Activated CD8-positive, alpha-beta T cell treated with anti-CD3 and anti-CD28 coated beads for 36 hours (primary cell): ENCODE data around the gene ABCA6. TPM values are rescaled to one million over a fixed set of nuclear protein-coding genes. Genes with fewer than 3 reads are reported as not detected.

ENCODE experiments used
- ATAC-seq: fragments of 200-7000 bp; cut with Tn5 transposase; one replicate; pipeline ENCODE4 v1.10.0; 2021; ENCODE audit warnings: mild to moderate bottlenecking, moderate library complexity
- CTCF ChIA-PET: fragments of 350-600 bp; sonication (Branson Sonifier 250); formaldehyde crosslinking; loops from one replicate; lab custom pipeline; 2021; ENCODE audit warnings: antibody characterized with exemption; lab: Charles Lee
- POLR2A ChIA-PET: fragments of 350-600 bp; sonication (Branson Sonifier 250); formaldehyde crosslinking; loops from one replicate; lab custom pipeline; 2021; ENCODE audit warnings: antibody characterized with exemption; lab: Charles Lee
- DNase-seq: peaks from one replicate; pipeline ENCODE4 v3.0.0-alpha.2; 2020
- H3K27ac Mint-ChIP-seq: one replicate; pipeline ENCODE4 v1.8.0; 2021; ENCODE audit warnings: mild to moderate bottlenecking, mixed read lengths
- H3K27me3 Mint-ChIP-seq: one replicate; pipeline ENCODE4 v1.8.0; 2021; ENCODE audit warnings: mixed read lengths
- H3K36me3 Mint-ChIP-seq: one replicate; pipeline ENCODE4 v1.8.0; 2021; ENCODE audit warnings: low read depth, mixed read lengths
- H3K4me1 Mint-ChIP-seq: one replicate; pipeline ENCODE4 v1.8.0; 2021; ENCODE audit warnings: low read depth, mixed read lengths
- H3K4me3 Mint-ChIP-seq: one replicate; pipeline ENCODE4 v1.8.0; 2021; ENCODE audit warnings: mild to moderate bottlenecking, moderate library complexity, mixed read lengths
- H3K9me3 Mint-ChIP-seq: one replicate; pipeline ENCODE4 v1.8.0; 2021; ENCODE audit warnings: mixed read lengths
- intact Hi-C: fragments of 100-400 bp; cut with micrococcal nuclease; formaldehyde crosslinking; loops from one replicate; pipeline ENCODE4 v1.10.0; 2022
- total RNA-seq, 2 experiments: library from RNA; stranded (reverse); gene quantifications; one replicate each; pipeline ENCODE4 v1.2.3, GENCODE V29; 2021
- TF ChIP-seq, protein P1 (sequence below): fragments of 200-600 bp; IDR thresholded peaks from one replicate; pipeline ENCODE4 v1.8.0; 2022; ENCODE audit warnings: antibody characterized with exemption, mild to moderate bottlenecking

ABCA6 gene
- total RNA-seq, 2 experiments from 2014 or later: not detected

DNA sequence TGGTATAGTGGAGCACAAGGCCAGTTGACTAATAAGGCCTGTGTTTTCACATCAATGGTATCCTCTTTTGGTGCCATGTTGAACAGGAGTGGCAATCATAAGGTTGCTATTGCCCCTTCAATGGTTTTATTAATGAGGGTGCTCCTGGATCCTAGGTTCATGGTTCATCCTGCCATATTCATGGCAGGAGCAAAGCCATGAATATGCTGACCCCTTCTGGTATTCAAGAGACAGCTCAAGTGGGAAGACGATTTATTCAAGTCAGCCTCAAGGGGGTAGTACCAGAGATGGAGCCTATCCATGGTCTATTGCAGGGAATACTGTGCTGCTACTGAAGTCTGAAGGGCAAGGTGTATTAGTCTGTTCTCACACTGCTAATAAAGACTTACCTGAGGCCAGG is 83.5 kb downstream of the ABCA6 start:
- Mint-ChIP-seq H3K9me3 (peaks cover 12% of the 10 kb centered on the region), H3K4me1 (no peaks in the 10 kb centered on the region)

DNA sequence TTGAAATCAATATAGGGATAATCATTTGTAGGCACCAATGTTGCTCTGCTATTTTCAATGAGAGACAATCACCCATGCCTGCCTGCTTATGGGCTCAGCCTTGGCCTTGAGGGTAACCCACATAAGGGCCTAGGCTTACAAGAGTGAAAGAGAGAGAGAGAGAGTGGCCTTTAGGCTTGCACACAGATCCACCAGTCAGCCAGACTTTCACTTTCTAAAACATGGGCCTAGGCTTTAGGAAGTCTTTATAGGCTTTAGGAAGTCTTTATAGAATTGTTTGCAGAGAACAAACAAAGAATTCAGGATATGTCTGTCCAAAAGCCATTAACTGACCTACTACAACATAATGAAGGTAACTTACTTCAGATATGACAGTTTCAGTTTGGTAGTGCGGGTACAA is 84.4 kb downstream of the ABCA6 start:
- TF ChIP-seq, protein P1, sequence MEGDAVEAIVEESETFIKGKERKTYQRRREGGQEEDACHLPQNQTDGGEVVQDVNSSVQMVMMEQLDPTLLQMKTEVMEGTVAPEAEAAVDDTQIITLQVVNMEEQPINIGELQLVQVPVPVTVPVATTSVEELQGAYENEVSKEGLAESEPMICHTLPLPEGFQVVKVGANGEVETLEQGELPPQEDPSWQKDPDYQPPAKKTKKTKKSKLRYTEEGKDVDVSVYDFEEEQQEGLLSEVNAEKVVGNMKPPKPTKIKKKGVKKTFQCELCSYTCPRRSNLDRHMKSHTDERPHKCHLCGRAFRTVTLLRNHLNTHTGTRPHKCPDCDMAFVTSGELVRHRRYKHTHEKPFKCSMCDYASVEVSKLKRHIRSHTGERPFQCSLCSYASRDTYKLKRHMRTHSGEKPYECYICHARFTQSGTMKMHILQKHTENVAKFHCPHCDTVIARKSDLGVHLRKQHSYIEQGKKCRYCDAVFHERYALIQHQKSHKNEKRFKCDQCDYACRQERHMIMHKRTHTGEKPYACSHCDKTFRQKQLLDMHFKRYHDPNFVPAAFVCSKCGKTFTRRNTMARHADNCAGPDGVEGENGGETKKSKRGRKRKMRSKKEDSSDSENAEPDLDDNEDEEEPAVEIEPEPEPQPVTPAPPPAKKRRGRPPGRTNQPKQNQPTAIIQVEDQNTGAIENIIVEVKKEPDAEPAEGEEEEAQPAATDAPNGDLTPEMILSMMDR: no peak
- ATAC-seq: no peak
- no peak overlapping the region for H3K4me3 Mint-ChIP-seq
- H3K27me3 Mint-ChIP-seq: no peaks in the 10 kb centered on the region
- ChIA-PET CTCF (interaction anchor here (0.6 kb wide), 1 partner anchor 10 kb away, joined by 3 read pairs; no protein-coding TSS in a partner anchor), POLR2A (no interaction called here)
- no peaks in the 10 kb centered on the region for H3K4me1 Mint-ChIP-seq
- no peaks in the 10 kb centered on the region for H3K36me3 Mint-ChIP-seq
- peaks cover 12% of the 10 kb centered on the region for H3K9me3 Mint-ChIP-seq
- H3K27ac Mint-ChIP-seq: no peak overlapping the region
- intact Hi-C loops: no loop called here
- no peak for DNase-seq

More for the DNA sequence above, 83.5 kb downstream of the ABCA6 start:
- no peaks in the 10 kb centered on the region for H3K27me3 Mint-ChIP-seq
- DNase-seq (no peak), ATAC-seq (no peak)
- H3K4me3 Mint-ChIP-seq: no peak overlapping the region
- intact Hi-C loops: no loop called here
- no peak overlapping the region for H3K27ac Mint-ChIP-seq
- CTCF ChIA-PET: interaction anchor here (0.6 kb wide), 1 partner anchor 9 kb away, joined by 3 read pairs; no protein-coding TSS in a partner anchor
- TF ChIP-seq, protein P1: no peak
- no peaks in the 10 kb centered on the region for H3K36me3 Mint-ChIP-seq
- POLR2A ChIA-PET: no interaction called here

DNA sequence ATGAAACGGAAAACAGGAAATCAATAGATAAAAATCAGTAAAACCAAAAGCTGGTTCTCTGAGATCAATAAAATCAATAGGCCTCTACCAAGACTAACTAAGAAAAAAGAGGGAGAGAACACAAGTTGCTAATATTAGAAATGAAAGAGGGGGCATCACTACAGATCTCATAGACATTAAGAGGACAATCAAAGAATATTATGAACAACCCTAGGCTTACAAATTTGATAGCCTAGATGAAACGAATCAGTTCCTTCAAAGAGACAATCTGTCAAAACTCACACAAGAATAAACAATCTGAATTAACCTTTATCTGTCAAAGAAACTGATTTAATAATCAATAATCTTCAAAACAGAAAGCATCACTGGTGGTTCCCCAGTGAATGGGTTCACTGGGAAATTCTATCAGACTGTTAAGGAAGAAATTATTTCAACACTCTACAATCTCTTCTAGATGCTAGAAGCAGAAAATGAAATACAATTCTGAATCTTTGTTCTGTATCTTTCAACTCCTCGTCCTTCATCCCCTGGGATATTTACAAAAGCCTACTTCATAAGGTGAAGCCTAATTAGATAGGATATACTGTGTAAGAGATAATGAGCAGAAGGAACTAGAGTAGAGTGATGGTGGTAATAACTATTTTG is 85.4 kb downstream of the ABCA6 start:
- Mint-ChIP-seq H3K4me1 (no peaks in the 10 kb centered on the region), H3K36me3 (no peaks in the 10 kb centered on the region), H3K27ac (no peak overlapping the region), H3K4me3 (no peak overlapping the region), H3K27me3 (no peaks in the 10 kb centered on the region), H3K9me3 (peaks cover 12% of the 10 kb centered on the region)
- TF ChIP-seq, protein P1: no peak
- intact Hi-C loops: no loop called here
- ChIA-PET CTCF (no interaction called here), POLR2A (no interaction called here)
- ATAC-seq: no peak
- no peak for DNase-seq

DNA sequence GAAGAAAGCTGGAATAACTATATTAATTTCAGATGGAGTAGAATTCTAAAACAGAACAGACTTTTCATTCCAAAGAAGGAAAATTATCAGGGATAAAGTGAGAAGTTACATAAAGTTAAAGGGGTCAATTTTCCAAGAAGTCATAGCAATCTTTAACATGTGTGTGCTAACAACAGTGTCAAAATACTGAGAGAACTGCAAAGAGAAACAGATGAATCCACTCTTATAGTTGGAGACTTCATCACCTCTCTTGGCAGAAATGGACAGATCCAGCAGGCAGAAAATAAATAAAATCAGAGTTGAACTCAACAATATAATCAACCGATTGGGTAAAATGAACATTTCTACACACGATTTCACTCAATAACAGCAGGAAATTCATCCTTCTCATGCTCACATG is 86.4 kb downstream of the ABCA6 start:
- ChIA-PET POLR2A (no interaction called here), CTCF (no interaction called here)
- Mint-ChIP-seq H3K4me1 (no peaks in the 10 kb centered on the region), H3K27ac (no peak overlapping the region), H3K27me3 (no peaks in the 10 kb centered on the region), H3K4me3 (no peak overlapping the region), H3K36me3 (no peaks in the 10 kb centered on the region), H3K9me3 (peaks cover 12% of the 10 kb centered on the region)
- intact Hi-C loops: no loop called here
- no peak for DNase-seq
- ATAC-seq: no peak
- TF ChIP-seq, protein P1: no peak

DNA sequence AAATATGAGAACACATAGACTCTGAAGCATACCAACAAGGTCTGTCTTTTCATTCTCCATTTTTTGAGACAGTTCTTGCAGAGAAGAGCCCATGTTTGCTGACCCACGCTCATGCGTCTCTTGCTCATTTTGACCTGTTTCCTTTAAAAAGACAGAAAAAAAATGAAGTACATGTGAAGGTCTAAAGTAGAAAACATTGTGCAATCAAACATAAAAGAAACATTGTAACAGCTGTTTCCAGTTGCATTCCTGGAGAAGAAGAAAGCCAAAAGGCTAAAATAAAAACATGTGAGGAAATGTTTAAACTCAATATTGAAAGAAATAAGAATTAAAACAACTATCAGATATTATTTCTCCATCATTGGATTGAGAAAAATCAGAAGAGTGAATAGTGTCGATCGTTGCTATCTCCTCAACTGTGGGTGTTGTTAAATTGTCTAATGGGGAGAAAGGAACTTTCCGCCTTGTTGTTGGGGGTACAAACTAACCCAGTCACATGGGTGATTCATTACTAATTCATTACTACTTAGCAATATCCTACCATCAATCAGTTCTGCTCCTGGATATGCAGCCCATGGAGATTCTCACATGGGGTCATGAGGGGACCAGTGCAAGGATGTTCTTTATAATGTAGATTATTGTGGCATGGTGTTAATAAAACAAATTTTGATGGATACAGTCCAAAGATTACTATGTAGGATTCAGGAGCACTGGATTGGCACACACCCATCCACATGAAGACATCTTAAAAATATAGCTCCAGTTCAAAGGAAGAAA is 90.5 kb downstream of the ABCA6 start:
- H3K4me3 Mint-ChIP-seq: no peak overlapping the region
- CTCF ChIA-PET: no interaction called here
- intact Hi-C loops: no loop called here
- ATAC-seq (no peak), DNase-seq (no peak)
- H3K27me3 Mint-ChIP-seq: no peaks in the 10 kb centered on the region
- H3K27ac Mint-ChIP-seq: no peak overlapping the region
- H3K9me3 Mint-ChIP-seq: peaks cover 6% of the 10 kb centered on the region
- no peaks in the 10 kb centered on the region for H3K36me3 Mint-ChIP-seq
- POLR2A ChIA-PET: no interaction called here
- TF ChIP-seq, protein P1: no peak
- peaks cover 19% of the 10 kb centered on the region for H3K4me1 Mint-ChIP-seq
